Measurements from ENCODE around the gene TXNDC16.
"Not testable (repeated sequence)": the region's sequence is repeated elsewhere in the genome, so short reads cannot be mapped to it uniquely, and the experiment has no call there.

Gene TXNDC16

DNA sequence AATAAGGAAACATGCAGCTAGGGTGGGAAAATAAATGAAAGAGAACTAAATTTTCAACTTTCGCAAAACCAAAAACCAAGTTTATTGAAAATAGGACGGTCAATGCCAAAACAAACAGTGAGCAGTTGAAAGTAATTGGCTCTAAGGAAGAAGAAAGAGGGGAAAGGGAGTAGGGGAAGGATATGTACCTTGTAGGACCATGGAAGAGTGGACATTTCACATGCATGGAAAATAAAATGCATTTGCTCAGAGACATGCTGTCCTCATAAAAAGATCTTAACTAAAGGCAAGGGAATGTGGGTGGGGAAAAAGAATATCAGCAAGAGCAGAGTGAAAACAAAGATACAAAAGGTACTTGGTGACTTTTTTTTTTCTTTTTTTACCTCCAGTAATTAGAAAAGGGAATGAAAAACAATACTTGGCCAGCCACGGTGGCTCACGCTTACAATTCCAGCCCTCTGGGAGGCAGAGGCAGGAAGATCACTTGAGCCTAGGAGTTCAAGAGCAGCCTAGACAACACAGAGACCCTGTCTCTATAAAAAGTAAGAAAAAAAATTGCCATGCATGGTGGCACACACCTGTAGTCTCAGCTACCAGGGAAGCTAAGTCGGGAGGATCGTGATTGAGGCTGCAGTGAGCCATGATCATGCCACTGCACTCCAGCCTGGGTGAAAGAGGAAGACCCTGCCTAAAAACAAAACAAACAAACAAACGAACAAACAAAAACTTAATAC is 6.6 kb downstream of the TXNDC16 start:
- no peak for DNase-seq (ENCODE audit: low spot score)

DNA sequence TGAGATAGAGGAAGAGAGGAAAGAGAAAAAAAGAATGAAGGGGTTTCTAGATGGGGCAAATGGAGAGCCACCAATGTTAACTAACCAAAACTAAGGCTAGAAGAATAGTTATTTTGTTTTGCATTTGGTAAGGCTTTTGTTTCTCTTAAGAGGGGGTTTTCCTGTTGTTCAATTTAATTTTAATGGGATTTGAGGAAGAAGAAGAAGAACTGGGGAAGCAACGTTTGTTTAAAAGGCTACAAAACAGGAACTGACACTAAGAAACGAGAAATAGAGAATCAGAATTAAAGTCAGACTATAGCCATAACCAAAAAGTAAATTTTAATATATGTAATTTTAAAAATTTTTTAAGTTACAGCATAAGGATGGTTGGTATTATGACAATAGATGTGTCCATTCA is 13.7 kb downstream of the TXNDC16 start:
- no peak for DNase-seq (ENCODE audit: low spot score)

DNA sequence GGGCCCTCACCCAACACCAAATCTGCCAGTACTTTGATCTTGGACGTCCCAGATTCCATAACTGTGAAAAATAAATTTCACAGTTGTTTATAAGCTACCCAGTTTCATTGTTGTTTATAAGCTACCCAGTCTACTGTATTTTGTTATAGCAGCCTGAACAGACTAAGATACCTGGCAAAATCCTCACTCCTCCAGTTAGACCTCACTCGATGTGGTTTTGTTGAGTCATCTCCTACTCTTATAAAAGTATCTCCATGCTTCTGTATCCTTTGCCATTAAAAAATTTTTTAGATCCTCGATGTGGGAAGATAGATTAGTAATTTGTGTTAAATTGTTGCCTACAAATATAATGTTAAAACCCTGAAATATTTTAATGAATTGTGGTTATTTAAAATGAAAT is 16.0 kb downstream of the TXNDC16 start:
- DNase-seq (ENCODE audit: low spot score), result no peak

DNA sequence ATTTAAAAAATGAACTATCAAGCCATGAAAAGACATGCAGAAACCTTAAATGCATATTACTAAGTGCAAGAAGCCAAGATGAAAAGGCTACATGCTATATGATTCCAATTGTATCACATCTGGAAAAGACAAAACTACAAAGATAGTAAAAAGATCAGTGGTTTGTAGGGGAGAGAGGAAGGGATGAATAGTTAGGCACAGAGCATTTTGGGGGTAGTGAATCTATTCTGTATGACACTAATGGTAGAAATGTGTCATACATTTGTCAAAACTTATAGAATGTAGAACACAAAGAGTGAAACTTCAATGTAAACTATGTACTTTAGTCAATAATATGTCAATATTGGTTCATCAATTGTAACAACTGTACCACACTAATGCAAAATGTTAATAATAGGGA is 20.8 kb downstream of the TXNDC16 start:
- no peak for DNase-seq (ENCODE audit: low spot score)

DNA sequence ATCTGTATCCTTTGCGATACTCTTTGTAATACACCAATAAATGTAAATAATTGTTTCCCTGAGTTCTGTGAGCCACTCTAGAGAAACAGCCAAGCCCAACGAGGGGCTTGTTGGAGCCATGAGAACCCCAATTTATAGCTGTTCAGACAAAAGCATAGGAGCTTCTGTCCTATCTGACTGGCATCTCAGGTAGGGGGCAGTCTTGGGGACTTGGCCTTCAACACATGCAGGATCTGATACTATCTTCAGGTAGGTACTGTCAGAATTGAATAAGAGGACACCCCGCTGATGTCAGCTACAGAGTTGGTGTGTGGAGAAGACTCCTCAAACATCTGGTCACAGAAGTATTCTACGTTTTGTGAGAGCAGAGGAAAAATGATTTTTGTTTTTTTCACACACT is 25.3 kb downstream of the TXNDC16 start:
- DNase-seq (ENCODE audit: low spot score), result no peak

DNA sequence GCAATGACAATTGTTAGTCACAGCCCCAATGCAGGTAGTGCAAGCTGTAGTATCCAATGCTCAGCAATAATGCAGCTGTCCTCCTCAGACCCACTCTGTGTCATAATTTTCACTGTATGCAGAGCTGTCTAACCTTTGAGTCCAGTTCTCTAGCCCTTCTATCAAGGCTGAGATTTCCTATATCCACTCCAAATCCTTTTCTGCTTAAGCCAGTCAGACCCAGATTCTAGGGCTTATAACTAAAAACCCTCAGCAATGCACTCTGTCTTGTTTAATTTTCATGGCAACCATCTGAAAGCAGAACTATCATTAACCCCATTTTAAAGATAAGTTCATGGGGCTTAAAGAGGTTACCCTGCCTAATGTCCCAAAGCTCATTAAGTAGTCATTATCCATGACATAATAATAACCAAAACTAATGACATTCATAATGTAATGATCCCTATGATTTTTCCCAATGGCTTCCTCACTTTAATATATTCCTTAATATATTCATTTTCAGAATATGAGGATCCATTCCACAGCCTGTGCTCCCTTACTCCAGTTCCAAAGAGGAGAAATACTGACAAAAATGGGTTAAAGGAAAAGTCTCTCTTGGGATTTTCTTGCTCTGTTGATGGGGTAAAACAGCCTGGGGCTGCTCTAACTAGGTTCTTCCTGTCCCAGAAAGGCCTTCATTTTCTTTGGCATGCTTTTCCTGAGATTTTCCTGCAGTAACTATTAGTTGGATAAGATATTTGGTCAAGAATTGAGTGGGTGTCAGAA is 29.5 kb downstream of the TXNDC16 start:
- DNase-seq (ENCODE audit: low spot score), result no peak

DNA sequence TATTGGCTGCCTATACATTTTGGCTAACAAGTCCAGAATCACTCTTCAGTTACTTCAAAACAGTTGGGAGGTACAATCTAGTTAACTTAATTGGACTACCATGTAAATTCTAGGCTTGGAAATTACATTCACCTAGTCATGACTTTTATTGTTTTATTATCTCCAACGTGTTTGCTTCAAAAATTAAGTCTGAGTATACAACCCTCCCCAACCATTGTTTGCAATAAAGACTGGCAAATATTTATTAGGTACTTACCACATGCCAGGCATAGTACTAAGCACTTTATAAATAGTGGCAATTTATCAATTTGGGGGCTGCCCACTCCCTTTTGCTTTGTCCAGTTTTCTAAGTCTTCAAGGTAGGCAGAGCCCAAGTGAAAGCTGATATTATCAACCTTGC is 30.3 kb downstream of the TXNDC16 start:
- no peak for DNase-seq (ENCODE audit: low spot score)

DNA sequence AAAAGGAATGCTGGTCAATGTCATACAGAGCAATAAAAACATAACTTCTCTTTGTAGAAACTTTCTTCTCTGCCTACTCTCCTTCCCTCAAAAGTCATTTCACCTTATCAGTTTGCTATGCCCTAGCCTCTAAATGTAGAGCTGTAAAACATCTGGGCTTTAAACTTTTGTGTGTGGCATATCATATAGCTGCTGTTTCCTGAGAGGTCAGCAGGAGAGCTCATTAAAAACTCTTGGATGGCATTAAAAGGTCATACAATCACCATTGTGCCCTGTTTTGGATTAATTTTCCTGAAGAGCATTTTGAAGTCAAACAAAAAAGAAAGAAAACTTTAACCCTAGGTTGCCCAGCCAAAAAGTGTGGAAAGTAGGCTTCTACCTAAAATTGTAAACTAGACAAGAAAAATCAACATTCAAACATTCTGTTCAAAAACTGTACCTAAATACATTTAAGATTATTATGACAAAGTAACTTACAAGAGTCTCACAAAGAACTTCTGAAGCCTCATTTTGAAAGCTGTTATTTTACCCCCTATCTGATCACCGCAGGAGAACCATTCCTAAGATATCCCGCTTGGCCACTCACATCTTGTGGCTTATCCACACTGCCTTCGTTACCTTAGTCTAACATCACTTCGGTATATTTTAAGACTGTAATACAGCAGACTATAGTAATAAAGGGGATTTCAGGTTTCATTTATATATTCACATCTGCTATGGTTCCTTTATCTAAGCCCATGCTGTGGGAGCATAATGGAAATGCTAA is 38.1 kb downstream of the TXNDC16 start:
- DNase-seq (ENCODE audit: low spot score), result no peak

DNA sequence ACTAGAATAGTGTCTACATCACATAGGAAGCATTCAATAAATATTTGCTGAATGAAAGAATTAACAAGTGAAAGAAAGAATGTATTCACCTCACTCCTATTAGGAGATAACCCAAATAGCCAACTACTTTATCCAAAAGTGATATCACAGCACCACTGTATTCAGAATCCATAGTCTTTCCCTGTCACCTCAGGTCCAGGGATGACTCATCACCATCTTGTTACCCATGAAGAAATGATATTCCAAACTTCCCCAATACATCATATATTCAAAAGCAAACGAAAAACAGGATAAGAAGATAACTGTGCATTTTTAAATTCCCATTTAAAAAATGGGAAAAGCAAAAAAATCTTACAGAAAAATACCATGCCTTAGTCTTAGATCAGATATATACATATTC is 39.1 kb downstream of the TXNDC16 start:
- DNase-seq (ENCODE audit: low spot score), result no peak

DNA sequence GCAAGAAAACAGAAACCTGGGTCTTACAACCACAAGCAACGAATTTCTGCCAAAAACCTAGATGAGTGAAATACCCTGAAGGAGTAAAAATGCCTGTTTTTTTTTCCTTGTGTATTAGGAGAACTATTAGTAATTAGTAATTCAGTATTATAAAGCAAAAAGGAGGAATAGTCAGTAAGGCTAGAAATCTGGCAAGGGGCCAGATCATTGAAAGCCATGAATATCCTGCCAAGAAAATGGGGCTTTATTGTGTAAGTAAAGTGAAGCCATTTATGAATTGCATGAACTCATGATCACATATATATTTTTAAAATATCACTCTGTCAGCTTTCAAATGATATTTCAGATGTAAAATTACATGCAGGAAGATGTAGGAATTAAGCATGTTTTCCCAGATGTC is 57.9 kb downstream of the TXNDC16 start:
- DNase-seq (ENCODE audit: low spot score), result no peak

DNA sequence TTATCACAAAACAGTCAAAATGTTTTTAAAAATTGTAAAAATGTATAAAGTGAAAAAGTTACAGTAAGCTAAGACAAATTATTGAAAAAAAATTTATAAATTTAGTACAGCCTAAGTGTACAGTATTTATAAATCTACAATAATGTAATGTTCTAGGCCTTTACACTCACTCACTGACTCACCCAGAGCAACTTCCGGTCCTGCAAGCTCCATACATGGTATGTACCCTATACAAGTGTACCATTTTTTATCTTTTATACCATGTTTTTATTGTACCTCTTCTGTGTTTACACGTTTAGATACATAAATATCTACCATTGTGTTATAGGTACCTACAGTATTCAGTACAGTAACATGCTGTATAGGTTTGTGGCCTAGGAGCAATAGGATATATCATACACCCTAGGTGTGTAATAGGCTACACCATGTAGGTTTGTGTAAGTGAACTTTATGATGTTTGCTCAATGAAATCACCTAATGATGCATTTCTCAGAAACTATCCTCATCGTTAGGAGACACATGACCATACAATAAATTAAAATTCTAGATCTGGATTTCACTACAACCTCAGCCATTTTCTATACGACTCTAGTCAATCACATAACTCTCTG is 66.8 kb downstream of the TXNDC16 start:
- DNase-seq (ENCODE audit: low spot score), result no peak

DNA sequence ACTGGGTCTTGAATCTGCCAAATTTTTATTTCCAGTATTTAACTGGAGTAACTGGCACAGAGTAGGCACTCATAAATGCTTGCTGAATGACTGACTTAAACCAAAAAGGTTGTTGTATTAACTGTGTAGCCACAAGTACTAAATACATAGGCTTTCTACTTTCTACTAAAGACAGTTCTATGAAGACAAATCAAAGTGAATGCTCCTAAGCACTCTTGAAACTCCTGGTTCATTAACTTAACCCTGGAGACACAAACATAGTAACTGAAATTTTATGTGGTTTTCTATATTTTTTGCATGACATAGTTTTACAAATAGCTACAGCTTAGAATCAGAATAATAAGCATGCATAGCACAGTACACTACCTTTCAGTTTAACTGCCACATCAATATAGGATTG is 70.4 kb downstream of the TXNDC16 start:
- DNase-seq (ENCODE audit: low spot score), result no peak

DNA sequence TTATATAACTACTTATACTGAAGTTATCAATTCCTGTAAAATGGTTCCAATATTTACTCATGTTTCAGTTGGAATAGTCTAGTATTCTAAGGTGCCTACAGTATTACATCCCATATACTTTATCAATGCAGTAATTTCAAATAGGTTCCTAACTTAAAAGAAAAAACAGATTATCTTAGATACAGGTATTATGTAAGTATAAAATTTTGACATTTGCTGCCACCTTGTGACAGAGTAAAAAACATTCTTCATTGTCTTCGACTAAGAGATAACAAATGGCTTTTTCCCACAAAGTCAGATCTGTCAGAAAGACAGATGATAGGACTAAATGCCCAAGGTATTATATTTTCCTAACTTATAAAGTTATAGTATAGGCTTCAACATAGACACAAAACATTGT is 78.7 kb downstream of the TXNDC16 start:
- DNase-seq (ENCODE audit: low spot score), result no peak

DNA sequence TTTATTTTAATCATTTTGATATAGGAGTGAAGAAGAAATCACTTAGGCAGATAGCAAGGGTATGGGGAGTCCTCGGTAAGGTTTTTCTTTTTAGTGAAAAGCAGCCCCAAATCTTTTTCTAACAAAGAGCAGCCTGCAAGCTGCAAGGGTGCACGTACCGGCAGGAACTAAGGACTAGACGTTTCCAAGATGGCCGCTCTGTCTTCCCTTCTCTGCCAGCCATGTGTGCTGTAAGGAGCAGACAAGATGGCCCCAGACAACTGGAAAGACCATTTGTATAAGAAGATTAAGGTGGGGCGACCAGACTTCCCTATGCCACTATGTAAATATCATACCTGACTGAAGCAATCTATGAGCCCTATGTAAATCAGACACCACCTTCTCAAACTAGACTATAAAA is 79.6 kb downstream of the TXNDC16 start:
- no peak for DNase-seq (ENCODE audit: low spot score)

DNA sequence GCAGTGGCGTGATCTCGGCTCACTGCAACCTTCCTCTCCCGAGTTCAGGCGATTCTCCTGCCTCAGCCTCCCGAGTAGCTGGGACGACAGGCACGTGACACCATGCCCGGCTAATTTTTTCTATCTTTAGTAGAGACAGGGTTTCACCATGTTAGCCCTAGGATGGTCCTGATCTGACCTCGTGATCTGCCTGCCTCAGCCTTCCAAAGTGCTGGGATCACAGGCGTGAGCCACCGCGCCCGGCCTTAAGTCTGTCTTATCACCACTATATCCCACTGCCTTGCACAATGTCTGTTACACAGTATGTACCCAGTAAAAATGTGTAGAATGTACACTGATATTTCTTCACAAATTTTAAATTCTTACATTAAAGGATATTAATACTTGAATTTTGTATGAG is 80.1 kb downstream of the TXNDC16 start:
- not testable (repeated sequence) for DNase-seq (ENCODE audit: low spot score)

DNA sequence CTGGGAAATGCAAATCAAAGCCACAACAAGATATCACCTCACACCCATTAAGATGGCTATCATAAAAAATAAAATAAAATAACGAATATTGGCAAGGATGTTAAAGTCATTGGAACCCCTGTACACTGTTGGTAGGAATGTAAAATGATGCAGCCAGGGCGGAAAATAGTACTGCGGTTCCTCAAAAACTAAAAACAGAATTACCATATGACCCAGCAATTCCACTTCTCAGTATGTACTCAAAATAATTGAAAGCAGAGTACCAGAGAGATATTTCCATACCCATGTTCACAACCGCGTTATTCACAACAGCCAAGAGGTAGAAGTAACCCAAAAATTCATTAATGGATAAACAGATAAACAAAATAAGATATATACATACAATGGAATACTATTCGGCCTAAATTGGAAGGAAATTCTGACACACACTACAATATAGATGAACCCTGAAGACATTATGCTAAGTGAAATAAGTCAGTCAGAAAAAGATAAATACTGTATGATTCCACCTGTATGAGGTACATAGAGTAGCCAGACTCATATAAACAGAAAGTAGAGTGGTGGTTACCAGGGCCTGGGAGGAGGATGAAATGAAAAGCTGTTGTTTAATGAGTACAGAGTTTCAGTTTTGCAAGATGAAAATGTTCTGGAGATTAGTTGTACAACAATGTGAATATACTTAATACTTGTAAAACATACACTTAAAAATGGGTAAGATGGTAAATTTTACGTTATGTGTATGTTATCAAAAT is 84.6 kb downstream of the TXNDC16 start:
- DNase-seq (ENCODE audit: low spot score), result no peak

DNA sequence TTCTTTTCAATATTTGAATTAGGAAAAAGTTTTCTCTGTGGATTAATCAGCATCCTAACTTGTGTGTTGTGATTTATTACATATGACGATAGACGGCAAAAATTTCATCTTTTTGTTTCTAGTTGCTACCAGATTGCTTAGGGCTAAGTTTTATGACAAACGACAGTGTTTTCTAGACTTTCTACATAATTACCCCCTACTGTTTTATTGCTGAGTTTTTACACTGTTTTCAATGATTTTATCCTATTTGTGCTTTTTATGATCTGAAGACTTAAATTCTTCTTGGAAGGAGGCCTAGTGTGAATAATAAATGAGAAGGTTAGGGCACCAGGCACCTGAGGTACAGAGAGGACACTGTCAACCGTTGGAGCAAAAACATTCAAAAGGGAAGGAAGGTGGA is 88.1 kb downstream of the TXNDC16 start:
- DNase-seq (ENCODE audit: low spot score), result no peak

DNA sequence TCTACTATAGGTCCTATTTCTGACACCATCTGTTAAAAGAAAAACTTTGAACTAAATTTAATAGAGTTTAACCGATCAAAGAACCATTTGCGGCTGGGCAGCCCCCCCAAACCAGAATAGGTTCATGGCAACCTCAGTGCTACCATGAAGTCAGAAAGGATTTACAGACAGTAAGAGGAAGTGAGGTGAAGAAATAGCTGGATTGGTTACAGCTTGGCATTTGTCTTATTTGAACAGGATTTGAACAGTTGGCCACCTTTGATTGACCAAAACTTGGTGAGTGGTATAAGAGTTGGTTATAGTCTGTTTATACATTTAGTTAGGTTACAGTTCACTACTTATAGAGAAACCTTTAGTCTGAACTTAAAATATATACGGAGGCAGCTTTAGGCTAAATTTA is 88.9 kb downstream of the TXNDC16 start:
- no peak for DNase-seq (ENCODE audit: low spot score)

DNA sequence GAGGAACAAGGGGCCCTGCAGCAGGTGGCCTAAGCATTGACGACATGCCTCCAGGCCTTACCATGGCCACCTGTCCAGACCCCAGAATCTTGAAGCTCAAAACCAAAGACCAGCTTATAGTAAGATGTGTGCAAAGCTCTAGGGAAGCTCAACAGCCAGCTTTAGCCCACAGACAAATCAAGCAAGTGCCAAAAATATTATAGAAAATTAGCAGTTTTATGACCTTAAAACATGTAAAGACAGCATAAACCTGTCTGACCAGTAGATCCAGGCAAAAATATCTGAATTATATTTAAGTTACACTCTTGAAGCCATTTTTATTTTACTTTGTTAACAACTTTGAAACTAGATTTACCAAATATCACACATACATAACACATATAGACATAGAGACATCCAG is 90.6 kb downstream of the TXNDC16 start:
- DNase-seq (ENCODE audit: low spot score), result no peak

DNA sequence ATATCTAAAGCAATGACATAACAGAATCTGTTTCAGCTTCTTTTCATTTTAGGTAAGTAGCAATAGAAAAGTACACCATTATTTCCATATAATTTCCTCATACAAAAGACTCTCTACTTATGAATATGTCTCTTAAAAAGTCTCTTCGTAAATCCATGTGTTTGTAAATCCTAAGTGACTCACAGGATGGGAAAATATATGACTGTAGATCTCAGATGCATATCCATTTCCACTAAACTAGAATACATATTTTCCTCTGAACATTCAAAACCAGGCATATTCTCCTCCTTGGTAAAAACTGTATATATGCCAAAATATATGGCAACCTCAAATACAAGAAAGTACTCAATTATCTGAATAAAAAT is 93.6 kb downstream of the TXNDC16 start:
- no peak for DNase-seq (ENCODE audit: low spot score)

DNA sequence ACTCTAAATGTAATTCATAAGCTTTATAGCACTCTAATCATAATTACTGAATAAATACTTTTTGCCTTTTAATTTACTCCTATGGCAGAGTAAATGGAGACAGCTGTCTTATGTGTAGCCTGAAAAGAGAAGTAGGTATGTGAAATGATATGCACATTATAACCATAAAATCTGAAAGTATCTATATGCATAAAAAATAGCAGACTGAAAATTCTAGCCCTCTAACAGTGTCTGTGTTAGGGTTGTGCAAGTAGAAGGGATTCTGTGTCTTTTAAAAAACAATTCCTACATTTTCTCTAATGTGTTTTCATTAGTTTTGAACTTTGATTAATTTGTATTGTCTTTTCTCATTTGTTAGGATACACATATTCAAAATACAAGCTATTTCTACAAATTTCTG is 94.9 kb downstream of the TXNDC16 start:
- no peak for DNase-seq (ENCODE audit: low spot score)

Measured in iPS-NIHi11 (cell line).